ENCODE measurements around the gene KRTAP19-1.

DNA sequence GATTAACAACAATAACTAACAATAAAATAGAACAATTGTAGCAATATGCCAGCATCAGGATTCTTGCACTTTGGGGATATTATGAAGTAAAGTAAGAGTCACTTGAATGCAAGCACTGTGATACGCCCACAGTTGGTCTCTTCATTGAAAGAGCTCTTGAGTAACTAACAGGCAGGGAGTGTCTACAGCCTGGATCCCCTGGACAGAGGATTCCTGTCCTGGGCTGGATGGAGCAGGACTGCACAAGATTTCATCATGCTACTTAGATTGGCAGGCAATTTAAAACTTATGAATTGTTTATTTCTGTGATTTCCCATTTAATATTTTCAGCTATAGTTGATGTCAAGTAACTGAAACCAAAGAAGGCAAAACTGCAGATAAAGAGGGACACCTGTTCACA is 35.5 kb upstream of the KRTAP19-1 start:
- TF ChIP-seq YY1 (IDR thresholded peaks at IDR 0.05; ENCODE audit: extremely low read depth, insufficient replicate concordance, low read depth, low read length) (no peak), POLR2A (IDR thresholded peaks at IDR 0.05; ENCODE audit: borderline replicate concordance, extremely low read depth, insufficient read depth, insufficient read length) (no peak)

Measured in HCT116 (cell line).